ENCODE measurements around the gene CYP4B1. TPM values are rescaled to one million over a fixed set of nuclear protein-coding genes. Genes with fewer than 3 reads are reported as not detected.
"Not testable (repeated sequence)": the region's sequence is repeated elsewhere in the genome, so short reads cannot be mapped to it uniquely, and the experiment has no call there.

Gene CYP4B1
- total RNA-seq, 1 experiment from 2014 or later = 0.24 TPM

GRCh38 chr1:46830665-46831322, 31.9 kb downstream of the CYP4B1 start:
- POLR2A ChIA-PET = no interaction called here
- no peak for DNase-seq (ENCODE audit: low spot score)
- Mint-ChIP-seq H3K27me3 (ENCODE audit: low read depth) (peaks cover 21% of the 10 kb centered on the region), H3K4me3 (no peak overlapping the region), H3K36me3 (no peaks in the 10 kb centered on the region), H3K4me1 (no peaks in the 10 kb centered on the region), H3K27ac (no peak overlapping the region), H3K9me3 (peaks cover 16% of the 10 kb centered on the region; the same call in 1 of the 2 replicates)
- ATAC-seq = no peak
- TF ChIP-seq ZNF121 (CRISPR knock-in tag; IDR thresholded peaks at IDR 0.05) (no peak), ZNF138 (CRISPR knock-in tag; conservative IDR thresholded peaks at IDR 0.05) (no peak), NFYB (CRISPR knock-in tag; conservative IDR thresholded peaks at IDR 0.05; ENCODE audit: low read depth) (no peak), CBFB (CRISPR knock-in tag; IDR thresholded peaks at IDR 0.05; ENCODE audit: low read depth) (no peak), EMX1 (CRISPR knock-in tag; IDR thresholded peaks at IDR 0.05) (no peak), PRRX2 (CRISPR knock-in tag; IDR thresholded peaks at IDR 0.05) (no peak), ATF2 (CRISPR knock-in tag; IDR thresholded peaks at IDR 0.05; ENCODE audit: borderline replicate concordance, low read depth) (no peak), SOX15 (CRISPR knock-in tag; IDR thresholded peaks at IDR 0.05) (no peak), SP1 (CRISPR knock-in tag; conservative IDR thresholded peaks at IDR 0.05) (no peak), FOXP1 (CRISPR knock-in tag; IDR thresholded peaks at IDR 0.05; ENCODE audit: borderline replicate concordance) (no peak), IRF2 (CRISPR knock-in tag; IDR thresholded peaks at IDR 0.05; ENCODE audit: borderline replicate concordance, low read depth) (no peak), KAT7 (CRISPR knock-in tag; IDR thresholded peaks at IDR 0.05; ENCODE audit: borderline replicate concordance) (no peak), USF2 (CRISPR knock-in tag; IDR thresholded peaks at IDR 0.05) (no peak), GRHL2 (CRISPR knock-in tag; IDR thresholded peaks at IDR 0.05; ENCODE audit: insufficient replicate concordance, severe bottlenecking) (no peak)
- CTCF ChIA-PET = interaction anchor here (0.6 to 1.1 kb wide), 3 partner anchors 40 to 389 kb away, joined by 3 to 6 read pairs (median 4); no protein-coding TSS in a partner anchor

- CTCF ChIA-PET; POLR2A ChIA-PET; H3K27me3 Mint-ChIP-seq (ENCODE audit: low read depth); H3K4me1 Mint-ChIP-seq; H3K27ac Mint-ChIP-seq; H3K36me3 Mint-ChIP-seq; DNase-seq (ENCODE audit: low spot score); H3K4me3 Mint-ChIP-seq: not testable (repeated sequence)
- peaks cover 13% of the 10 kb centered on the region; the same call in 1 of the 2 replicates for H3K9me3 Mint-ChIP-seq
- peak; percentile 43; the same call in 1 of the 2 replicates for ATAC-seq
These were observed 36.6 kb downstream of the CYP4B1 start for GRCh38 chr1:46835469-46835868.

- POLR2A ChIA-PET = not testable (repeated sequence)
These were observed 47.5 kb downstream of the CYP4B1 start for GRCh38 chr1:46846386-46846785.

GRCh38 chr1:46857660-46858065, 58.8 kb downstream of the CYP4B1 start:
- H3K27me3 Mint-ChIP-seq (ENCODE audit: low read depth); H3K36me3 Mint-ChIP-seq; POLR2A ChIA-PET; DNase-seq (ENCODE audit: low spot score); H3K9me3 Mint-ChIP-seq; CTCF ChIA-PET; H3K27ac Mint-ChIP-seq; H3K4me3 Mint-ChIP-seq: not testable (repeated sequence)
- peaks cover 25% of the 10 kb centered on the region for H3K4me1 Mint-ChIP-seq
- ATAC-seq = peak; percentile 95

More at GRCh38 chr1:46846386-46846785, 47.5 kb downstream of the CYP4B1 start:
- Mint-ChIP-seq H3K27me3 (ENCODE audit: low read depth) (peaks cover 45% of the 10 kb centered on the region), H3K36me3 (peaks cover 12% of the 10 kb centered on the region), H3K9me3 (peaks cover 37% of the 10 kb centered on the region)
- CTCF ChIA-PET; H3K4me3 Mint-ChIP-seq; H3K27ac Mint-ChIP-seq; ATAC-seq; DNase-seq (ENCODE audit: low spot score); H3K4me1 Mint-ChIP-seq: not testable (repeated sequence)

GRCh38 chr1:46862348-46862747, 63.5 kb downstream of the CYP4B1 start:
- no peak overlapping the region for H3K27ac Mint-ChIP-seq
- H3K9me3 Mint-ChIP-seq = peaks cover 3% of the 10 kb centered on the region; the same call in 1 of the 2 replicates
- POLR2A ChIA-PET = no interaction called here
- H3K36me3 Mint-ChIP-seq = no peaks in the 10 kb centered on the region
- no peak overlapping the region for H3K4me3 Mint-ChIP-seq
- peaks cover 4% of the 10 kb centered on the region for H3K27me3 Mint-ChIP-seq (ENCODE audit: low read depth)
- CTCF ChIA-PET = no interaction called here
- peaks cover 21% of the 10 kb centered on the region for H3K4me1 Mint-ChIP-seq
- DNase-seq (ENCODE audit: low spot score) = no peak
- ATAC-seq = no peak
- TF ChIP-seq AFF4 (CRISPR knock-in tag; IDR thresholded peaks at IDR 0.05; ENCODE audit: borderline replicate concordance) (no peak), HMGXB4 (CRISPR knock-in tag; IDR thresholded peaks at IDR 0.05) (no peak), ZBTB43 (CRISPR knock-in tag; IDR thresholded peaks at IDR 0.05) (no peak), ZNF121 (CRISPR knock-in tag; IDR thresholded peaks at IDR 0.05) (no peak)
